Limb (tissue), 2 donors: ENCODE results near the gene CD79B.

ENCODE experiments used
- DNase-seq, 2 donors: peaks; one replicate each; pipeline ENCODE4 v3.0.0-alpha.2; 2016; ENCODE audit errors: extremely low spot score in 2 of 2

The CD79B gene

GRCh38 chr17:63931981-63932561, at the start of gene CD79B:
CD79B (minus strand) TSS chr17:63932331; CDS start chr17:63932261, 70 bp downstream.
- DNase-seq = no peak

- DNase-seq = no peak
These were observed 46.4 kb upstream of the CD79B start for GRCh38 chr17:63978272-63979200.

- DNase-seq = no peak
These were observed 44.6 kb upstream of the CD79B start for GRCh38 chr17:63976702-63977101.

- no peak for DNase-seq
These were observed 43.5 kb upstream of the CD79B start for GRCh38 chr17:63975541-63976092.

GRCh38 chr17:63974594-63975192, 42.6 kb upstream of the CD79B start:
- DNase-seq = no peak

GRCh38 chr17:63973930-63974593, 41.9 kb upstream of the CD79B start:
- no peak for DNase-seq

- DNase-seq = no peak
These were observed 41.1 kb upstream of the CD79B start for GRCh38 chr17:63973247-63973646.

- DNase-seq = no peak
These were observed 40.7 kb upstream of the CD79B start, which contains the start of gene SCN4A for GRCh38 chr17:63972796-63973195. SCN4A (minus strand) TSS chr17:63972918; CDS start chr17:63972841, 77 bp downstream.

GRCh38 chr17:63969278-63969677, 37.1 kb upstream of the CD79B start:
- DNase-seq = no peak

GRCh38 chr17:63967953-63968352, 35.8 kb upstream of the CD79B start:
- no peak for DNase-seq

GRCh38 chr17:63966646-63967264, 34.6 kb upstream of the CD79B start:
- DNase-seq = no peak

GRCh38 chr17:63963123-63963522, 31.0 kb upstream of the CD79B start:
- no peak for DNase-seq

GRCh38 chr17:63962298-63962744, 30.2 kb upstream of the CD79B start:
- DNase-seq = no peak

- peak in 1 of 2 donors; percentile 71 for DNase-seq
These were observed 29.5 kb upstream of the CD79B start for GRCh38 chr17:63961355-63962212.

GRCh38 chr17:63960430-63960829, 28.3 kb upstream of the CD79B start:
- DNase-seq = no peak

- DNase-seq = no peak
These were observed 27.9 kb upstream of the CD79B start for GRCh38 chr17:63960006-63960405.

- no peak for DNase-seq
These were observed 24.3 kb upstream of the CD79B start for GRCh38 chr17:63956296-63956920.

GRCh38 chr17:63955791-63956190, 23.7 kb upstream of the CD79B start:
- no peak for DNase-seq

- no peak for DNase-seq
These were observed 23.1 kb upstream of the CD79B start for GRCh38 chr17:63955232-63955631.
